BE2C (cell line): ENCODE results near the gene RPL12.

ENCODE experiments used
- DNase-seq: peaks from one replicate; pipeline ENCODE4 v3.0.0-alpha.2; 2020
- H3K27me3 ChIP-seq: fragments of 250-450 bp; sonication (Bioruptor Pico); 2 replicates; pipeline ENCODE4 v1.5.1; 2020; ENCODE audit warnings: mild to moderate bottlenecking
- H3K36me3 ChIP-seq: fragments of 250-450 bp; sonication (Bioruptor Pico); 2 replicates; pipeline ENCODE4 v1.5.1; 2020; ENCODE audit warnings: mild to moderate bottlenecking
- H3K4me1 ChIP-seq: fragments of 250-450 bp; sonication (Bioruptor Pico); 2 replicates; pipeline ENCODE4 v1.5.1; 2020
- H3K4me3 ChIP-seq: 2 replicates; pipeline ENCODE4 v1.5.1; 2011; ENCODE audit warnings: low read depth, low read length
- H3K9me3 ChIP-seq: fragments of 250-450 bp; sonication (Bioruptor Pico); 2 replicates; pipeline ENCODE4 v1.5.1; 2020
- CTCF ChIP-seq: IDR thresholded peaks from 2 replicates; pipeline ENCODE4 v1.5.1; 2012; ENCODE audit warnings: mild to moderate bottlenecking, low read depth, low read length

RPL12 gene

GRCh38 chr9:127451858-127452656 is 851 bp upstream of the RPL12 start:
- Histone ChIP-seq H3K9me3 (no peaks in the 10 kb centered on the region), H3K36me3 (peaks cover 48% of the 10 kb centered on the region), H3K4me3 (peak overlapping the region; percentile 94), H3K27me3 (no peaks in the 10 kb centered on the region), H3K4me1 (no peaks in the 10 kb centered on the region; the same call in 1 of the 2 replicates)
- TF ChIP-seq CTCF = no peak; the same call in 1 of the 2 replicates
- peak; percentile 66 for DNase-seq

- no peak for TF ChIP-seq CTCF
- DNase-seq = no peak
- Histone ChIP-seq H3K4me3 (peak overlapping the region; percentile 94), H3K36me3 (peaks cover 52% of the 10 kb centered on the region), H3K9me3 (no peaks in the 10 kb centered on the region), H3K27me3 (no peaks in the 10 kb centered on the region), H3K4me1 (no peaks in the 10 kb centered on the region; the same call in 1 of the 2 replicates)
Measured at GRCh38 chr9:127451608-127451857, 327 bp upstream of the RPL12 start.

- DNase-seq = no peak
- no peaks in the 10 kb centered on the region for H3K27me3 ChIP-seq
- peaks cover 2% of the 10 kb centered on the region; the same call in 1 of the 2 replicates for H3K9me3 ChIP-seq
- no peak for TF ChIP-seq CTCF
- H3K36me3 ChIP-seq = peaks cover 60% of the 10 kb centered on the region
- H3K4me1 ChIP-seq = no peaks in the 10 kb centered on the region; the same call in 1 of the 2 replicates
- H3K4me3 ChIP-seq = peak overlapping the region; percentile 94
Measured at GRCh38 chr9:127450243-127450760, 904 bp downstream of the RPL12 start.

GRCh38 chr9:127449332-127449966 is 1.8 kb downstream of the RPL12 start:
- Histone ChIP-seq H3K27me3 (no peaks in the 10 kb centered on the region), H3K4me1 (no peaks in the 10 kb centered on the region; the same call in 1 of the 2 replicates), H3K36me3 (peaks cover 66% of the 10 kb centered on the region), H3K9me3 (peaks cover 2% of the 10 kb centered on the region), H3K4me3 (peak overlapping the region; percentile 94)
- TF ChIP-seq CTCF = no peak
- DNase-seq = no peak

- no peaks in the 10 kb centered on the region; the same call in 1 of the 2 replicates for H3K4me1 ChIP-seq
- H3K4me3 ChIP-seq = peak overlapping the region; percentile 94
- DNase-seq = no peak
- H3K27me3 ChIP-seq = no peaks in the 10 kb centered on the region
- no peak for TF ChIP-seq CTCF
- peaks cover 2% of the 10 kb centered on the region for H3K9me3 ChIP-seq
- peaks cover 75% of the 10 kb centered on the region for H3K36me3 ChIP-seq
Measured at GRCh38 chr9:127448112-127448805, 2.9 kb downstream of the RPL12 start.
